GM18498 (cell line): ENCODE results near the gene OR3A2.
"Not testable (repeated sequence)": the region's sequence is repeated elsewhere in the genome, so short reads cannot be mapped to it uniquely, and the experiment has no call there.

Experiments used
- ATAC-seq: cut with Tn5 transposase; IDR thresholded peaks from one replicate; pipeline ENCODE4 v1.9.1; 2021; ENCODE audit warnings: mild to moderate bottlenecking, moderate library complexity; ENCODE audit not compliant: unreplicated experiment

The OR3A2 gene

DNA sequence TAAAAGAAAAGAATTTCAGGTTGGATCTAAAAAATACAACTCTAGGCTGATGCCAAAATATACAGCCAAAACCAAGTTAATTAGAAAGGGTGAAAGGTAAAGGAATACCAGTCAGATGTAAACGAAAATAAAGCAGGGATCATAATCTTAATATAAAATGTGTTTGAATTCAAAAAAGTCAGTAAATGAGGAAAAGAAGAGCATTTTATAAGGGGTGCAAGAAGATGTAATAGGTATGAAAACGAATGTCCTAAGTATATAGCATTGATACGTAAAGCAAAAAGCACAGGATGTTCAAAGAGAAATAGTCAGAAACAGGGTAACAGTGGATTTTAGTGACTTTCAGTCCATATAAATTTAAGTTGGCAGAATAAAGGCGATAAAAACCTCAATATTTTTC is 90.5 kb downstream of the OR3A2 start:
- ATAC-seq = no peak

DNA sequence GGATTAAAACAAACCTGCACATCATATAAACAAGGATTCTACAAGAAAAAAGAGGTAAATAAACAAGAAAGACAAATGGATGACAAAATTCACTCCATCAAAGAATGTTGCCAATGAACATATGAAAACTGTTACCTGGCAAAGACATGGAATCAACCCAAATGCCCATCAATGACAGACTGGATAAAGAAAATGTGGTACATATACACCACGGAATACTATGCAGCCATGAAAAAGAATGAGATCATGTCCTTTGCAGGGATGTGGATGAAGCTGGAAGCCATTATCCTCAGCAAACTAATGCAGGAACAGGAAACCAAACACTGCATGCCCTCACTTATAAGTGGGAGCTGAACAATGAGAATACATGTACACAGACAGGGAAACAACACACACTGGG is 92.6 kb downstream of the OR3A2 start:
- ATAC-seq = not testable (repeated sequence)

DNA sequence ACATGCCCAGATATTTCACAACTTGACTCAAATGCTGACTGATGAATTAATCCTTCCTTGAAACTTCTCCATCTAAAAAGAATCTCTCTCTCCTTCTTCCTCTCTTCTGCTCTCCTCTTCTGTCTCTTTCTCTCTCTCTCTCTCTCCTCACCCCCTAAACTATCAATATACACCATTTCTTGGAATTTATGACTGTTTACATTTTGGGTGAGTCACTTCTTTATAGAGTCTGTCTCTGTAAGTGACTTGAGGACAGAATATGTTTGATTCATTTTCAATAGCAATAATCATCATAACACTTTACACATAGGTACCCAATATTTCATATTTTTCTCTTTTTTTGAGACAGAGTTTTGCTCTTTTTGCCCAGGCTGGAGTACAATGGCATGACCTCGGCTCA is 103.2 kb downstream of the OR3A2 start:
- ATAC-seq = no peak

DNA sequence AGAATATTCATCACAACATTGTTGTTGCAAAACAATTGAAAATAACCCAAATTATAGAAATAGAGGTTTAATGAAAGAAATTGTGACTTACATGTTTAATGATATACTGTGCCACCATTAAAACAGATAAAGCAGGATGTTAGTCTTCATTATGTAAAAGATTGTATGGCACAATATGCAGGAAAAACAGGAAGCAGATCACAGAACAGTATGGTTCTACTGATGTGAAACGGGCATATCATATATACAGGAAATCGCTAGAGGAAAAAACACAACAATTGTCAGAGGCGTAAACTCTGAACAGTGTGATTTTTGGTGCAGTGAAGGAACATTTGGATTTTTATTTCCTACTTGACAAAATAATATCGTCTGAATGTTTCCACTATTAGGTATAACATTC is 110.0 kb downstream of the OR3A2 start:
- ATAC-seq = no peak

DNA sequence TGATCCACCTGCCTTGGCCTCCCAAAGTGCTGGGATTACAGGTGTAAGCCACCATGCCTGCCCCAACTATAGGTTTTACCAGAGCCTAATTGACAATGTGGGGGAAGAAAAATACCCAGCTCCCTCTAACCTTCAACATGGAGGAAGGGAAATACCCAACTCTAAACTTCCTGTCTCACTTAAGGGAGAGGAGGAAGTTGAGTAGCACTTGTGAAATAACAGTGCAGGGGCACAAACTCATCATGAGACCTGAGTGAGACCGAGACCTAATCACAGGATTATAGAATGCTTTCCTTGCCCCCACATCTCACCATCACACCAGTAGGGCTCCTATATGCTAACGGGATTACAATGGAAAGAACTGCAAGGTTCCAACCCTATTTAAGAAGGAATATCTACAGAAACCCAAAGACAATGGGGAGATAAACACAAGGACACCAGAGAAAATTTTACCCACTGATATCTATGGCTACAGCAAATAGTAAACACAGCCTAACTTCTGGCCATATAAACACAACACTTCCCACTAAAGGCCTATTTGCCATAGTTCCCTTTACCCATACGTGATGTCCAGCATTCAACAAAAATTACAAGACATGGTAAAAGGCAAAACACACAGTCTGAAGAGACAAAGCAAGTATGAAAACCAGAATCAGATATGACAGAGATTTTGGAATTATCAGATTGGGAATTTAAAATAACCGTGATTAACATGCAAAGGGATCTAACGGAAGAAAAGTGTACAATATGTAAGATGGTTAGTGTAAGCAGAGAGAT is 114.8 kb downstream of the OR3A2 start:
- ATAC-seq = no peak

DNA sequence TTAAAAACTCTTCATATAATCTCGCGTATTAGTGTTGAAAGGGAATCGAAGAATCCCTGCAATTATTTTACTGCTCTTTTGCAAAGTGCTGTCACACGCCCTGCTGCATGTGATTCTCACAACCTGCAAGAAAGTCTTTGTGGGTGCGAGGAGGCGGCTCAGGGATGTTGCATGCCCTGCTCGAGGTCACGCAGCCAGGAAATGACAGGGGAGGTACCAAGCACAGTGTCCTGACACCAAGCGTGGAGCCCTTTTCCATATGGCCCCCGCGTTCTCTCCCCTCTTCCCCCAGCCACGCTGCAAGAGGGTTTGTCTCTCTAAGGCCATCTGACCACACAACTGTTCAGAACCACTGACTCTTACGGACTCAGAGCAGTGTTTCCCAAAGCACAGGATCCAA is 125.5 kb downstream of the OR3A2 start:
- ATAC-seq = no peak

DNA sequence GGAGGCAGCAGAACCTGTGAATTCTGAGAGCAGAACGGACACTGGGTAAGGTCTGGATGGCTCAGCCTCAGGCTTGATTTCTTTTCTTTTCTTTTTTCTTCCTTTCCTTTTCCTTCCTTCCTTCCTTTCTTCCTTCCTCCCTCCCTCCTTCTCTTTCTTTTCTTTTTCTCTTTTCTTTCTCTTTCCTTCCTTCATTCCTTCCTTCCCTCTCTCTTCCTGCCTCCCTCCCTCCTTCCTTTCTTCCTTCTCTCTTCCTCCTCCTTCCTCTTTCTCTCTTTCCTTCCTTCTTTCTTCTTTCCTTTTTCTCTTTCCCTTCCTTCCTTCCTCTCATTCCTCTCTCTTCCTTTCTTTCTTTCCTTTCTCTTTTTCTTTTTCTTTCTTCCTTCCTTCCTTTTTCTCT is 125.9 kb downstream of the OR3A2 start:
- ATAC-seq = no peak

DNA sequence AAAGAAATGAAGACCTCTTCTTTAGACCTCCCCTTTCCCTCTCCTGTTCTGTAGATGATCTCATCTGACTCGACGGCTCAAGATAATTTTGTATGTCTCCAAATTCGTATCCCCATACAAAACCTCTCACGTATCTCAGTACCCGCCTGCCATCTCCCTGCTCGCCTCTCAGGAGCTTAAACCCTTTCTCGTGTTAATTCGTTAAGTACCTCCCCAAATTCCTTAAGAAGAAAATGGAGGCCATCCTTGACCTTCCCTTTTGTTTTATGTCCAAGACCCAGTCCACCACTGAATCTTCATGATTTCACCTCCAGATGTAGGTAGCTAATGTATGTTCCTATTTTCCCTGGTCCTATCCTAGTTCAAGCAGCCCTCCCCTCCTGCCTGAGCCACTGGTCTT is 129.5 kb downstream of the OR3A2 start:
- ATAC-seq = no peak

DNA sequence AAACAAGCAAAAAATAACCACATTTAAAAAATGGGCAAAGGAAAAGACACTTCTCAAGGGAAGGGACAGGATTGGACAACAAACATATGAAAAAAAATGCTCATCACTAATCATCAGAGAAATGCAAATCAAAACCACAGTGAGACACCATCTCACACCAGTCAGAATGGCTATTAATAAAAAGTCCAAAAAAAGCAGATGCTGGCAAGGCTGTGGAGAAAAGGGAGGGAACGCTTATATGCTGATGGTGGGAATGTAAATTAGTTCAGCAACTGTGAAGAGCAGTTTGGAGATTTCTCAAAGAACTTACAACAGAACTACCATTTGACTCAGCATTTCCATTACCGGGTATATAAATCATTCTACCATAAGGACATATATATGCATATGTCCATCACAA is 137.1 kb downstream of the OR3A2 start:
- ATAC-seq = not testable (repeated sequence)

DNA sequence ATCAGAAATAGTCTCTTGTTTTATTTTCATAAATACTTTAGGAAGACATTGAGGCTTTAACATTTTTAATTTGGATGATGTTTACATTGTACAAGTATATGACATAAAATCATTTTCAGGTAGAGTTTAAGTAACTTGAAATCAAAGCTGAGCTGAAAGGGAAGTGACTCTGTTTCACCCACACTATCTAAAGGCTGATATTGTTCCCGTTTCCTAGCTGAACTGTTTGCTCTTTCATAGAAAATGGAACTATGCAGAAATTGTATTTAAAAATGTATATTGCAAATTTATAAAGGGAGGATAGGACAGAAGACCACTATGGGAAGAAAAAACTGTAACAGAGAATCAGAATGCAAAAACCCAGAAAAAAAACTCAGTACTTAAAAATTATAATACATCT is 141.3 kb downstream of the OR3A2 start:
- ATAC-seq = not testable (repeated sequence)

DNA sequence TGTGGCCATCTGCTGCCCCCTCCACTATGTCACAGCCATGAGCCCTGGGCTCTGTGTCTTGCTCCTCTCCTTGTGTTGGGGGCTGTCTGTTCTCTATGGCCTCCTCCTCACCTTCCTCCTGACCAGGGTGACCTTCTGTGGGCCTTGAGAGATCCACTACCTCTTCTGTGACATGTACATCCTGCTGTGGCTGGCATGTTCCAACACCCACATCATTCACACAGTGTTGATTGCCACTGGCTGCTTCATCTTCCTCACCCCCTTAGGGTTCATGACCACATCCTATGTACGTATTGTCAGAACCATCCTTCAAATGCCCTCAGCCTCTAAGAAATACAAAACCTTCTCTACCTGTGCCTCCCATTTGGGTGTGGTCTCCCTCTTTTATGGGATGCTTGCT is 145.1 kb downstream of the OR3A2 start:
- ATAC-seq = not testable (repeated sequence)

DNA sequence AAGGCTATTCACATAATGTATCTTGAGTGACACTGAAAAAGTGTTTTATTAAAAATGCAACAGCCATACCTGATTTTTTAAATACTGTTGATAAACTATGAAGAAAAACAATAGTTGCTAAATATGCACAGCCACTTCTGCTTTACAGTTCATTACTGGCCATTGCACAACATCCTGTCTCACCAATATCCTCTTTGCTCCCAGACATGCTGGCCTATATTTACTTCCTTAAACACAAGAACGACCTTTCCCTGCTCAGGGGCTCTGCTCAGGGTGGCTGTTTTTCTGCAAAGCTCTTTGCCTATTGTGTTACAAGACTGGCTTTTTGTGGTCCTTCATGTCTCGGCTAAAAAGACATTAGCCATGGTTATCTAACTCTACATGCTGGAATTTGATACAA is 147.4 kb downstream of the OR3A2 start:
- not testable (repeated sequence) for ATAC-seq

DNA sequence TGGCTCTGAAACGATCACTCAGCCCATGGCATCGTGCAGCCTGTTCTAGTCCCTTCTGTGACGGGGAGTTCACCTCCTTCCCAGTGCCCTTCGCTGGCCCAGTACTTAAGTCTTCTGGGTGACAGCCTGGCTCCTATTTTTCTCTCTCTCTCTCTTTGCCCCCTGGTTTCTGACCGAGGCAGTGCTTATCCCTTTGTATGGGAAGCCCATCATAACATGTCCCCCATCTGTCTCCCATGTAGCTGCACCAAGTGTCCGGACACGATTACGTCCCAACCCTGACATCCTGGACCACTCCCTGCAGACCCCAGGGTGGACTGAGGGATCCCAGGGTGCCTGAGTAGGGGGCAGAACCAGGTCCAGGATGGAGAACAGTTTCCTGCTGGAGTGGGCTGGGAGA is 153.8 kb downstream of the OR3A2 start:
- ATAC-seq = not testable (repeated sequence)
